Measurements from ENCODE around the gene AUTS2.

Gene AUTS2

DNA sequence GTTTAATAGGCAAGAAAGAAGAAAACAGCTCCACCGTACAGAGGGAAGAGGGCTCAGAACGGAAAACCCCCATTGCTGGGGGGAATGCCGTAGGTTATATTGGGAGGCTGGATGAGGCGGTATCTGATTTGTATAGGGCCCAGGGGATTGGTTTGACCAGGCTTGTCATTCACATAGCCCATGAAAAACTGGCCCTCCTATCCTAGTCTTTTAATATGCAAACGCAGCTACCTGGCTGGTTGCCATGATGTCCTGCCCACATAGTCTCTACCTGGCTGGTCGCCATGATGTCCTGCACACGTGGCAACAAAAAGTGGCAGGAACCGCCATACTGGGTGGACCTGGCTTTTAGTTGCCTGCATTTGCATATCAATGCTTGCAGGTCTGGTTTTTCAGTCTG lies 84.7 kb downstream of the AUTS2 start:
- no peak for DNase-seq (ENCODE audit: extremely low read depth in 1 of 2, low read depth in 1 of 2)

DNA sequence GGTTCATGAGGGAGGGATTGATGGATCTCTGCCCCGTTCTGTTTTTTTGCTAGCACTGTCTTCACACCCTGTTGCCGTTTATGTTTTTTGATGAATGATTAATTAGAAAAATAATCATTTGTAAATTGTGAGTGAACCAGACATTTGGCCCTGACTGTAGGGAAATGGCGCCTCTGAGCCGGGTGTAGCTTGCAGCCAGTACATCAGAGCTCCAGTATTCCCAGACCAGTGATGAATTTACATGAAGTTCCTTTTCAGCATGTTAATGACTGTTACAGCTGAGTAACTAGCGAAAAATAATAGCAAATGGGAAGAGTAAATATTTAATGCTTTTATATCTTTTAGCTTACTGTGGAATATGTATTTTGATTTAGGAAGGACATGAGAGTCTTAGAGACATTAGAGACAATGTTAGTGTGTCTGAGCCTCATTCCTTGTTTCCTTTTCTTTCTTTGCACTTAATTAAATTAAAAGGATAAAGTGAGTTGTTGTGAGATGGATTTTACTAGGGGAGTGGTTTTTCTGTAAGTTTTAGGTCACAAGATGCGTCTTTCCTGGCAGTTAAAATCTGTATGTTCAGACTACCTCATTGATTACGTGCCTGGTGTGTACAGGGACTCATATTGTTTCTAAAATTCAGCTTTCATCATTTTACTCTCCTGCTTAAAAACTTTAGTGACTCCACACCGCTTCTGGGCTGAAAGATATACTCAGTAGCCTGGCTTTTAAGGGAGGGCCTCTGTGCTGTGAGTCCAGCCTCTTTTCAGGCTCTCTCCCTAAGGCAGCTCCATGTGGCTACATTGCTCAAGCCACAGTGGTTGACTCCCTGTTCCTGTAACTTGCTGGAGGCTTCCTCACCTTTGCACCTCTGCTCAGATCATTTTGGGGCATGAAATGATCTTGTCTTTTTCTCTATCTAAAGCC lies 86.4 kb downstream of the AUTS2 start:
- no peak for DNase-seq (ENCODE audit: extremely low read depth in 1 of 2, low read depth in 1 of 2)

- DNase-seq (ENCODE audit: extremely low read depth in 1 of 2, low read depth in 1 of 2), result no peak
Measured at GRCh38 chr7:69685293-69685631, 87.0 kb downstream of the AUTS2 start.

DNA sequence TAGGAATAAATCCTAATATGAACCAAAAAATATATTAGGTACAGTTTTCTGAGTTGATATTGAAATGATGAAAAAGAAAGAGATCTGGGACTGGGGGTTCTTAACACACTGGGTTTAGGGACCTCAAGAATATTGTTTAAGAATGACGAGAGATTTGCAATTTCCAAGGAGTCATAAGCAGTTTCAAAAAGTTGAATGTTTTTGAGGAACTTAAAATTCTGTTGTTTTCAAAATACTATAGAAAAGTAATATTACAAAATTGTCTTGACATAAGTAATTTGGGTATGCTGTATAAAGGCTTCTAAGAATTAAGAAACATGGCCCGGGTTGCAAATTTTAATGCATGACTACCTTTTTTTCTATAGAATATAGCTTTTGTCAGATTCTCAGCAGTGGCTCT lies 88.1 kb downstream of the AUTS2 start:
- no peak for DNase-seq (ENCODE audit: extremely low read depth in 1 of 2, low read depth in 1 of 2)

DNA sequence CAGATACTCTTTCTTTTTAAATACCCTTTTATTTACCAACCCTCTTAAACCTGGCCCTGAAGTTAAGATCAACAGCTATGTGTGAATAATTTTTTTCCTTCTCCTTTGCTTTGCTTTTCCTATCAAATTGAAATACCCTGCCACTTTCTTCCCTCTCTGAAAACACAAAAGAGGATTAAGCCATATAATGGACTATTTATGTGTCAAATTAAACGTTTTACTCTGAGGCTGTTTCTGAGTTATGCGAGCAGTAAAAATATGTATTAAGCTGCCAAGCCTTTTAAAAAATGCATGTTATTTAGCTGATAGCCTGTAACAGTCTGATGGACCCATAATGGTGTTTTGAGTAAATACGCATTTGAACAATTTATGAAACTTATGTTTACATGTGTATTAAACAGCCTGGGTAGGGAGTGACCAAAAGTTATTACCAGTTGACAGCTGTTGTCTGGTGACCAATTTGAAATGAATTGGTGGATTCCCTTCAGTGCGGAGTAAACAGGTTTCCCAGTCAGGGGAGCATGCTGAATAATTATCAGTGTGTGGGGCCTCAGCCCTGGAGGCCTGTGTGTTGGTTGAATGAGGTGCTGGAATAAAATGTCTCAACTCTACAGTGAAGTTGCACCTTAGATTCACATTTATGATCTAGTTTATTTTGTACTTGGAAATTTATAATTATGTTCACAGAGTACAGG lies 89.6 kb downstream of the AUTS2 start:
- DNase-seq (ENCODE audit: extremely low read depth in 1 of 2, low read depth in 1 of 2), result no peak

DNA sequence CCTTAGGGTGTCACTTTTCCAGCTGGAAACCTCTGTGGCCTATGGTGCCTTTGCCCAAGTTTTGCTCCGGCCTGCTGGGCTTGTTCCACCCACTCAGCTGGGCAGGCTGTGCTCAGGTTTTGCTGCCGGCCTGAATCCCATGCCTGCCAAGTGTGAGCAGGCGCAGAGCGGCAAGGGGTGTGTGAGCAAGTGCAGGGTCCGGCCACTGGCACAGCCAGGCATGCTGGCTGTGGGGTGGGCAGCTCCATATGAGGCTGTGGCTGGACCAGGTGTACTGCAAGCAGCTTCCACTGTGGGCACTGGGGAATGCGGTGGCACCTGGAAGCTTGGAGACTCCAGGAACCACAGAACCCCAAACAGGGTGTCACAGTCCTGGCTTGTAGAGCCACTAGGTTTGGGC lies 92.1 kb downstream of the AUTS2 start:
- DNase-seq (ENCODE audit: extremely low read depth in 1 of 2, low read depth in 1 of 2), result no peak

DNA sequence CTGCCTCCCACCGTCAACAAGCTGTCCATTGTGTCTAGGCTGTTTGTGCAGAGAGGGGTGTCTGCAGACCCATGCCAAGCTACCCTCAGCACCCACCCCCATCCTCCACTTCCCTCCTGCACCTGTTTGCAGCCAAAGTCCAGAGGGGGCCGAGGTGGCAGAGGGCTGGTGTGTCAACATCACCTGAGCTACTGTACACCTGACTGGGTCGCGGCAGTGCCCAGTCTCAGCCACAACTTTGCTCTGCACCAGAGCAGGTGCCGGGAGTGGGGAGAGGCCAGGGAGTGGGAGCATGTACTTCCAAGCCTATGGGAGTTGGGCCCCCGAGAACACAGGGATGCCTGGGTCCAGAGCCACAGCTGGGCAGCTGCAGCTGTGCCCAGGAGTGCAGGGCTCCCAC lies 93.1 kb downstream of the AUTS2 start:
- no peak for DNase-seq (ENCODE audit: extremely low read depth in 1 of 2, low read depth in 1 of 2)

DNA sequence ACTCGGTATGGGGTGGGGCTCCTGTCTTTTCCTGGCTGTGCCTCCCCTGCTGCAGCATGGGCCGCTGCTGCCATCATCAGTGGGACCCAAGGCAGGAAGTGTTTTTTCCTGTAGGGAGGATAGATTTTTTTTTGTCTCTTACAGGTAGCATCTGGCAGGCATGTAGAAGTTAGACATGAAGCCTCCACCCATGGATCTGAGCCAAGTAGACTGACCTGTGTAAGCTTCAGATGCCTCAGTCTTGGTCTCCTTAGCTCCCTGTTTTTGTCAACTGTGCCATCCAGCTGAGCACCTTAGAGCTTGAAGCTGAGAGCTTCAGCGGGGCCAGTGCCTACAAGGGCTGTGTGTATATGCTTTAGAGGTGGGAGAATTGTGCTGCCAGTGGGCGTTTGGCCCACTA lies 93.5 kb downstream of the AUTS2 start:
- DNase-seq (ENCODE audit: extremely low read depth in 1 of 2, low read depth in 1 of 2), result no peak

- DNase-seq (ENCODE audit: extremely low read depth in 1 of 2, low read depth in 1 of 2), result no peak
Measured at GRCh38 chr7:69692611-69693010, 94.3 kb downstream of the AUTS2 start.

DNA sequence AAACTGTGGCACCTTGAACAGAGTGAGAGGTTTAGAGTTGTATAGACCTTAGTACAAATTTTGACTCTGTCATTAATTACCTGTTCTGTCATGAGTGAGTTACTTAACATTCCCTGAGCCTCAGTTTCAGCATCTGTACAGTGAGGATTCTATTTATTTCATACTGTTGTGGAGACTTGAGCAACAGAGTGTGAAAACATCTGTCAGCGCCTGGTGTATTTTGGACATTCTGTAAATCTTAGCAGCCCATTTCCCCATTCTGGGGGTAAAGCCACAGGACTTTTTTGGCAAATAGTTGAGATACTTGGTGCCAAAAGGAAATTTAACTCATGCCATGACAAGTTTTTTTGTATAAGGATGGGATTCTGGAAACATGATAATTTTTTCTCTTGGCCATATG lies 94.8 kb downstream of the AUTS2 start:
- DNase-seq (ENCODE audit: extremely low read depth in 1 of 2, low read depth in 1 of 2), result no peak

DNA sequence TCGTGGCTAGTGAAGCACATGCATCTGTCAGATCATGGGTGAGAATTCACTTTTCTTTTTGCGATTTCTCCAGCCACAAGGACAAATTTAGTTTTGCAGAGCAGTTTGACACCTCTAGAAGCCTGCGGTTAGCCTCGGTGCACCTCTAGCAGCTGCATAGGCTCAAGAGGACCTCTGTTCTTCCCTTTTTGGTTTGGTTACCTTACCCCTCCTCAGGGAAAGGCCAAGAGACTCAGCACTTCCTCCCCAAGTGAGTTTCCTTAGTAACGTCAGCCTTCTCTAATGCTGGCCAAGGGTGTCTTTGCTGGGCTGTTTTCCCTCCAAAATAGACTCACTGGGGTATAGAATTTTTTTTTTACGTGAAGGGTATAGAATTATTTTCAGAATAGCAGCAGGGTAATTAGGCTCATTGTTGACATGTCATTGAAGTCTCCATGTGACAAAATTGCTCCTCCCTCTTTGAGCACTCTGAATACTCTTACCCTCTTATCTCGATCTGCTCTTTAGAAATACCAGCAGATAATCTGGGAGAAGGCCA lies 97.8 kb downstream of the AUTS2 start:
- no peak for DNase-seq (ENCODE audit: extremely low read depth in 1 of 2, low read depth in 1 of 2)

- no peak for DNase-seq (ENCODE audit: extremely low read depth in 1 of 2, low read depth in 1 of 2)
Measured at GRCh38 chr7:69696686-69697685, 98.7 kb downstream of the AUTS2 start.

- no peak for DNase-seq (ENCODE audit: extremely low read depth in 1 of 2, low read depth in 1 of 2)
Measured at GRCh38 chr7:69698109-69698825, 100.0 kb downstream of the AUTS2 start.

GRCh38 chr7:69699931-69700330 lies 101.7 kb downstream of the AUTS2 start:
- DNase-seq (ENCODE audit: extremely low read depth in 1 of 2, low read depth in 1 of 2), result no peak

- no peak for DNase-seq (ENCODE audit: extremely low read depth in 1 of 2, low read depth in 1 of 2)
Measured at GRCh38 chr7:69700331-69700730, 102.1 kb downstream of the AUTS2 start.

- DNase-seq (ENCODE audit: extremely low read depth in 1 of 2, low read depth in 1 of 2), result no peak
Measured at GRCh38 chr7:69701288-69701687, 103.0 kb downstream of the AUTS2 start.

- no peak for DNase-seq (ENCODE audit: extremely low read depth in 1 of 2, low read depth in 1 of 2)
Measured at GRCh38 chr7:69702357-69702756, 104.1 kb downstream of the AUTS2 start.

DNA sequence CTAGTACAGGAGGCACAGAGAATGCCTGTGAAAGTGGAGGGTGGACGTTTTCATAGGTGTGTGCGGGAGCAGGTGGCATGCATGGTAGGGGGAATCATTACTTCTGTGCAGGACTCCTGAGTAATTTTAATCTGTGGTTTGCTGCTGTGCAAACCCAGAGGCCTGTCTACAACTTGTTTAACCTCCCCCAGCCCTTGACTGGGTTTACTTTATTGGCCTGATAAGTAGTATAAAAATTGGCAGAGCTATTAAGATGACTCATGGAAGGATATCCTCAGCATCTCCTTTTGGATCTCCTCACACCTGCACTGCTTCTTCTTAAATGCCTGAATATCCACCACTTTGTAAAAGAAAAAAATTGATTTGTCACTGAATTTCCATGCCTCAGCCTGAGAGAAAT lies 104.8 kb downstream of the AUTS2 start:
- DNase-seq (ENCODE audit: extremely low read depth in 1 of 2, low read depth in 1 of 2), result no peak

GRCh38 chr7:69706070-69706469 lies 107.8 kb downstream of the AUTS2 start:
- no peak for DNase-seq (ENCODE audit: extremely low read depth in 1 of 2, low read depth in 1 of 2)

DNA sequence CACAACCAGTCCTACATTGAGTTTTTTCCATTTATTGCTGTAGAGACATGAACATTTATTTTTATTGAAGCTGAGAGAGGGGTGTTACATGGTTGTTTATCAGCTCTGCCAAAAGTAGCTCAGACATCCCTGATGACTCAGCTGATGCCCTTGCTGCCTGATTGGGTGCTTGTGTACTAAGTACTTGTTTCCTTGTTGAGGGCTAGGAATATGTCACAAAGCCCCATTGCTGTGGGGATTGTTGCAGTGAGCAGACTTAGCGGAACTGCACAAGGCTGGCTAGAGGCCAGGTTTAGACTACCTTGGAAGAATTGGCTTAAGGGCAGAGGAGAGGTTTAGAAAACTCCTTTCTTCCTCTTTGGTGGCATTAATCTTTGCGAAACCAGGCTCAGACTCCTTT lies 110.6 kb downstream of the AUTS2 start:
- no peak for DNase-seq (ENCODE audit: extremely low read depth in 1 of 2, low read depth in 1 of 2)

Data from stimulated activated CD8-positive, alpha-beta memory T cell treated with anti-CD3 and anti-CD28 coated beads, Interleukin-7, amount 100 ng/mL, for 48 hours (primary cell).